ENCODE data around the gene PI16.

GRCh38 chr6:36979347-36979742, 24.8 kb downstream of the PI16 start:
- TF ChIP-seq EZH2 (IDR thresholded peaks at IDR 0.05; ENCODE audit: insufficient read depth, poor library complexity, severe bottlenecking) (no peak), EZH2phosphoT487 (IDR thresholded peaks at IDR 0.05; ENCODE audit: insufficient read depth, low read depth) (no peak)

All from GM23248 (cell line).